Measurements from ENCODE around the gene MRAP.
"Not testable (repeated sequence)": the region's sequence is repeated elsewhere in the genome, so short reads cannot be mapped to it uniquely, and the experiment has no call there.

MRAP gene

GRCh38 chr21:32298658-32299081 is at the start of gene MRAP:
Gene MRAP (plus strand): TSS chr21:32298855. CDS start chr21:32298972, 117 bp downstream.
- no peak within 1 kb of the TSS for H3K4me3 ChIP-seq (ENCODE audit: low read depth, low read length)
- DNase-seq (ENCODE audit: low read depth): no peak

- DNase-seq (ENCODE audit: low read depth): no peak
- H3K4me3 ChIP-seq (ENCODE audit: low read depth, low read length): no peak overlapping the region
Observed at GRCh38 chr21:32249511-32250280, 49.0 kb upstream of the MRAP start.

GRCh38 chr21:32252136-32252535 is 46.5 kb upstream of the MRAP start:
- H3K4me3 ChIP-seq (ENCODE audit: low read depth, low read length): no peak overlapping the region
- no peak for DNase-seq (ENCODE audit: low read depth)

GRCh38 chr21:32253215-32253641 is 45.4 kb upstream of the MRAP start:
- DNase-seq (ENCODE audit: low read depth): no peak
- H3K4me3 ChIP-seq (ENCODE audit: low read depth, low read length): no peak overlapping the region

- H3K4me3 ChIP-seq (ENCODE audit: low read depth, low read length): no peak overlapping the region
Observed at GRCh38 chr21:32256251-32256650, 42.4 kb upstream of the MRAP start.

GRCh38 chr21:32256873-32257620 is 41.6 kb upstream of the MRAP start:
- no peak overlapping the region for H3K4me3 ChIP-seq (ENCODE audit: low read depth, low read length)
- DNase-seq (ENCODE audit: low read depth): peak; percentile 57

More at GRCh38 chr21:32256251-32256650, 42.4 kb upstream of the MRAP start:
- no peak for DNase-seq (ENCODE audit: low read depth)

- no peak overlapping the region for H3K4me3 ChIP-seq (ENCODE audit: low read depth, low read length)
- peak; percentile 36 for DNase-seq (ENCODE audit: low read depth)
Observed at GRCh38 chr21:32257962-32258785, 40.5 kb upstream of the MRAP start.

- not testable (repeated sequence) for DNase-seq (ENCODE audit: low read depth); H3K4me3 ChIP-seq (ENCODE audit: low read depth, low read length)
Observed at GRCh38 chr21:32258786-32259048, 39.9 kb upstream of the MRAP start.

GRCh38 chr21:32260130-32260529 is 38.5 kb upstream of the MRAP start:
- DNase-seq (ENCODE audit: low read depth): no peak
- no peak overlapping the region for H3K4me3 ChIP-seq (ENCODE audit: low read depth, low read length)

GRCh38 chr21:32261929-32262328 is 36.7 kb upstream of the MRAP start:
- no peak for DNase-seq (ENCODE audit: low read depth)
- no peak overlapping the region for H3K4me3 ChIP-seq (ENCODE audit: low read depth, low read length)

GRCh38 chr21:32265321-32265720 is 33.3 kb upstream of the MRAP start:
- H3K4me3 ChIP-seq (ENCODE audit: low read depth, low read length); DNase-seq (ENCODE audit: low read depth): not testable (repeated sequence)

GRCh38 chr21:32270748-32271147 is 27.9 kb upstream of the MRAP start:
- no peak overlapping the region for H3K4me3 ChIP-seq (ENCODE audit: low read depth, low read length)
- DNase-seq (ENCODE audit: low read depth): no peak

GRCh38 chr21:32276671-32277070 is 22.0 kb upstream of the MRAP start:
- no peak overlapping the region for H3K4me3 ChIP-seq (ENCODE audit: low read depth, low read length)
- no peak for DNase-seq (ENCODE audit: low read depth)

- peak overlapping the region; percentile 89 for H3K4me3 ChIP-seq (ENCODE audit: low read depth, low read length)
- no peak for DNase-seq (ENCODE audit: low read depth)
Observed at GRCh38 chr21:32278103-32278502, 20.6 kb upstream of the MRAP start.

- DNase-seq (ENCODE audit: low read depth): peak; percentile 80
- H3K4me3 ChIP-seq (ENCODE audit: low read depth, low read length): peak within 1 kb of the TSS; percentile 89
Observed at GRCh38 chr21:32278518-32279376, 19.9 kb upstream of the MRAP start, which contains the start of gene MIS18A. Gene MIS18A (minus strand): TSS chr21:32279049. CDS start chr21:32279014, 35 bp downstream.

GRCh38 chr21:32279377-32279680 is 19.3 kb upstream of the MRAP start:
- peak overlapping the region; percentile 89 for H3K4me3 ChIP-seq (ENCODE audit: low read depth, low read length)
- no peak for DNase-seq (ENCODE audit: low read depth)

- no peak for DNase-seq (ENCODE audit: low read depth)
- H3K4me3 ChIP-seq (ENCODE audit: low read depth, low read length): no peak overlapping the region
Observed at GRCh38 chr21:32281531-32281930, 17.1 kb upstream of the MRAP start.

- no peak for DNase-seq (ENCODE audit: low read depth)
- H3K4me3 ChIP-seq (ENCODE audit: low read depth, low read length): no peak overlapping the region
Observed at GRCh38 chr21:32282992-32283391, 15.7 kb upstream of the MRAP start.

GRCh38 chr21:32285476-32285875 is 13.2 kb upstream of the MRAP start:
- H3K4me3 ChIP-seq (ENCODE audit: low read depth, low read length): no peak overlapping the region
- no peak for DNase-seq (ENCODE audit: low read depth)
